B cell (primary cell): ENCODE data around the gene ASPSCR1. TPM values are rescaled to one million over a fixed set of nuclear protein-coding genes. Genes with fewer than 3 reads are reported as not detected.

Experiments
- ATAC-seq: fragments of 200-7000 bp; cut with Tn5 transposase; one replicate; pipeline ENCODE4 v1.10.0; 2021; ENCODE audit warnings: low read depth, mild to moderate bottlenecking, moderate number of reproducible peaks, moderate library complexity
- CTCF ChIA-PET: fragments of 350-600 bp; sonication (Branson Sonifier 250); formaldehyde crosslinking; loops from one replicate; lab custom pipeline; 2021; ENCODE audit warnings: antibody characterized with exemption, inconsistent platforms; lab: Charles Lee
- POLR2A ChIA-PET: fragments of 350-600 bp; sonication (Branson Sonifier 250); formaldehyde crosslinking; loops from one replicate; lab custom pipeline; 2021; ENCODE audit warnings: antibody characterized with exemption; lab: Charles Lee
- DNase-seq: peaks from one replicate; pipeline ENCODE4 v3.0.0; 2013
- H2AFZ ChIP-seq: 2 replicates; pipeline ENCODE4 v1.6.1; 2012; ENCODE audit warnings: mild to moderate bottlenecking, low read depth, low read length; ENCODE audit not compliant: insufficient read depth, poor library complexity, severe bottlenecking
- H3K27ac ChIP-seq, 2 donors: 1 replicate in 1 of 2; 2 replicates in 1 of 2; pipeline ENCODE4 v1.5.1; 2012 to 2013; ENCODE audit warnings: low read length in 2 of 2, mild to moderate bottlenecking in 2 of 2, moderate library complexity in 1 of 2
- H3K27me3 ChIP-seq, 4 experiments: fragments of 200-600 bp in 1 of 4; sonication (generic) in 1 of 4; replicated peaks in 1 of 4; 1 replicate in 2 of 4; 2 replicates in 2 of 4; pipeline versions ENCODE4 v1.6.1 to v1.7.0; 2013 to 2016; ENCODE audit warnings: low read length in 3 of 4, mild to moderate bottlenecking in 2 of 4, mixed read lengths in 1 of 4, moderate library complexity in 1 of 4; ENCODE audit not compliant: insufficient read depth in 4 of 4, control insufficient read depth in 3 of 4; ENCODE audit errors: control extremely low read depth in 1 of 4
- H3K36me3 ChIP-seq, 2 experiments: replicated peaks in 1 of 2; 1 replicate in 1 of 2; 2 replicates in 1 of 2; pipeline versions ENCODE4 v1.6.1 to v1.7.1; 2013; ENCODE audit warnings: low read length in 1 of 2; ENCODE audit not compliant: insufficient read depth in 2 of 2, control insufficient read depth in 1 of 2; ENCODE audit errors: control extremely low read depth in 1 of 2, extremely low read depth in 1 of 2
- H3K4me1 ChIP-seq, 2 donors: fragments of 200-600 bp in 1 of 2; sonication (generic) in 1 of 2; 1 replicate in 1 of 2; 2 replicates in 1 of 2; pipeline versions ENCODE4 v1.5.1 to v1.6.1; 2013 to 2017; ENCODE audit warnings: low read length in 2 of 2; ENCODE audit not compliant: control insufficient read depth in 2 of 2, insufficient read depth in 2 of 2
- H3K4me2 ChIP-seq: replicated peaks from 2 replicates; pipeline ENCODE3; 2012; ENCODE audit warnings: mild to moderate bottlenecking, low read depth, low read length; ENCODE audit not compliant: poor library complexity, severe bottlenecking
- H3K4me3 ChIP-seq, 5 experiments: fragments of 200-600 bp in 1 of 5; sonication (generic) in 1 of 5; 1 replicate in 3 of 5; 2 replicates in 2 of 5; pipeline versions ENCODE4 v1.5.1 to v1.7.0; 2011 to 2016; ENCODE audit warnings: low read length in 4 of 5, mild to moderate bottlenecking in 4 of 5, low read depth in 2 of 5, control low read depth in 1 of 5, moderate library complexity in 1 of 5; ENCODE audit not compliant: insufficient read depth in 1 of 5; ENCODE audit errors: control extremely low read depth in 1 of 5, extremely low read depth in 1 of 5
- H3K79me2 ChIP-seq: fragments of 200-600 bp; sonication (generic); one replicate; pipeline ENCODE4 v1.6.0; 2016; ENCODE audit warnings: low read length; ENCODE audit not compliant: control insufficient read depth, insufficient read depth
- H3K9ac ChIP-seq: fragments of 200-600 bp; sonication (generic); 2 replicates; pipeline ENCODE4 v1.6.1; 2017; ENCODE audit warnings: mild to moderate bottlenecking, low read length, moderate library complexity
- H3K9me3 ChIP-seq, 3 donors: one replicate each; pipeline versions ENCODE4 v1.6.1 to v1.7.1; 2013; ENCODE audit warnings: low read length in 2 of 3; ENCODE audit not compliant: control insufficient read depth in 2 of 3, insufficient read depth in 1 of 3; ENCODE audit errors: control extremely low read depth in 1 of 3
- H4K20me1 ChIP-seq: 2 replicates; pipeline ENCODE4 v1.6.0; 2012; ENCODE audit warnings: mild to moderate bottlenecking, low read length; ENCODE audit not compliant: insufficient read depth, control insufficient read depth, poor library complexity, severe bottlenecking
- H3K27ac Mint-ChIP-seq: one replicate; pipeline ENCODE4 v1.8.0; 2021; ENCODE audit warnings: mixed read lengths
- H3K27me3 Mint-ChIP-seq: one replicate; pipeline ENCODE4 v1.8.0; 2021; ENCODE audit warnings: mixed read lengths
- H3K4me1 Mint-ChIP-seq: one replicate; pipeline ENCODE4 v1.8.0; 2021; ENCODE audit warnings: mixed read lengths
- H3K4me3 Mint-ChIP-seq: one replicate; pipeline ENCODE4 v1.8.0; 2021; ENCODE audit warnings: mixed read lengths
- H3K9me3 Mint-ChIP-seq: one replicate; pipeline ENCODE4 v1.8.0; 2022; ENCODE audit warnings: mixed read lengths; ENCODE audit not compliant: insufficient read depth
- CTCF ChIP-seq: fragments of 200-600 bp; IDR thresholded peaks from one replicate; pipeline ENCODE4 v1.8.0; 2022; ENCODE audit warnings: antibody characterized with exemption, mild to moderate bottlenecking
- EZH2 ChIP-seq: IDR thresholded peaks from 2 replicates; pipeline ENCODE4 v1.6.1; 2012; ENCODE audit warnings: borderline replicate concordance, low read depth, mild to moderate bottlenecking, moderate library complexity, low read length; ENCODE audit not compliant: insufficient read depth, poor library complexity, severe bottlenecking
- WGBS: methylation state at CpG from one replicate; pipeline ENCODE4 v1.1.5; 2013; ENCODE audit warnings: missing lambda C conversion rate; ENCODE audit not compliant: insufficient coverage; 5-methylcytosine and 5-hydroxymethylcytosine counted together
- intact Hi-C: fragments of 100-400 bp; cut with micrococcal nuclease; formaldehyde crosslinking; loops from one replicate; pipeline ENCODE4 v1.10.0; 2022
- polyA plus RNA-seq: library from polyadenylated mRNA; depleted of rRNA; stranded (reverse); fragments of >200 nt; gene quantifications from 2 replicates; pipeline ENCODE4 v1.2.3, GENCODE V29; 2012
- total RNA-seq, 2 donors: library from RNA; stranded (reverse); fragments of 120-200 nt in 1 of 2; gene quantifications; 1 replicate in 1 of 2; 2 replicates in 1 of 2; pipeline versions ENCODE4 v1.2.3 to v1.2.4, GENCODE V29; 2013 to 2022

Gene ASPSCR1
- total and polyA plus RNA-seq, 2 donors (not counting 1 experiment from before 2014, with no cell fraction given) = 34.0 to 46.7 TPM

- Mint-ChIP-seq H3K4me1 (peaks cover 15% of the 10 kb centered on the region), H3K9me3 (no peaks in the 10 kb centered on the region), H3K4me3 (no peak overlapping the region), H3K27ac (no peak overlapping the region), H3K27me3 (peaks cover 3% of the 10 kb centered on the region)
- Histone ChIP-seq H3K27ac (no peak overlapping the region), H3K36me3 (no peaks in the 10 kb centered on the region), H3K79me2 (no peaks in the 10 kb centered on the region), H3K9ac (no peak overlapping the region), H3K27me3 (peaks cover 0 to 16% (median 2%) of the 10 kb centered on the region in 4 experiments), H4K20me1 (no peaks in the 10 kb centered on the region), H3K4me3 (peak overlapping the region in 2 of 5 experiments; percentile 33 to 59), H3K9me3 (peaks cover 0 to 3% (median 0%) of the 10 kb centered on the region in 3 donors), H2AFZ (peak overlapping the region; percentile 71), H3K4me2 (peak overlapping the region; percentile 83), H3K4me1 (peaks cover 24 to 27% of the 10 kb centered on the region in 2 donors)
- DNase-seq (no peak), ATAC-seq (no peak)
- intact Hi-C loops = no loop called here
- WGBS = 31% methylated on average over 5 of the region's 5 CpGs
- TF ChIP-seq EZH2 = no peak
- no peak for TF ChIP-seq CTCF
- ChIA-PET CTCF (interaction anchor here (0.6 to 1.6 kb wide), 8 partner anchors 8 to 631 kb away, joined by 3 to 11 read pairs (median 3); partner anchors contain the start of gene DCXR), POLR2A (interaction anchor here (0.7 to 2.7 kb wide), 4 partner anchors 10 to 70 kb away, joined by 3 to 28 read pairs (median 3); partner anchors contain the start of genes ASPSCR1, CENPX, DCXR and LRRC45)
Measured at GRCh38 chr17:81967244-81967532, 10.2 kb upstream of the ASPSCR1 start.
